ENCODE results near the gene TERT. TPM values are rescaled to one million over a fixed set of nuclear protein-coding genes. Genes with fewer than 3 reads are reported as not detected.

The TERT gene
- total and polyA plus RNA-seq, 10 of the 15 experiments (the other 5 are each of a cell fraction or from before 2014, with no cell fraction given): 0.08 to 21.5 (median 5.0) TPM

GRCh38 chr5:1209896-1210776 lies 84.7 kb downstream of the TERT start:
- Histone ChIP-seq H3K27me3 (replicated peaks in 1 of 2; ENCODE audit: control insufficient read depth in 2 of 2, insufficient read depth in 2 of 2, low read length in 1 of 2) (no peaks in the 10 kb centered on the region), H2AFZ (ENCODE audit: control insufficient read depth, low read depth, low read length) (no peak overlapping the region), H4K20me1 (ENCODE audit: control insufficient read depth, insufficient read depth) (no peaks in the 10 kb centered on the region; the same call in 1 of the 2 replicates), H3K27ac (ENCODE audit: control insufficient read depth, insufficient read depth) (no peak overlapping the region), H3K4me2 (ENCODE audit: control insufficient read depth, insufficient read depth) (no peak overlapping the region), H3K36me3 (ENCODE audit: control insufficient read depth in 2 of 2, insufficient read depth in 2 of 2, low read length in 1 of 2) (no peaks in the 10 kb centered on the region), H3K79me2 (ENCODE audit: control insufficient read depth, insufficient read depth, low read length) (no peaks in the 10 kb centered on the region), H3K9ac (ENCODE audit: control insufficient read depth, insufficient read depth, low read length) (no peak overlapping the region), H3K4me1 (ENCODE audit: control insufficient read depth, insufficient read depth, low read length) (no peaks in the 10 kb centered on the region), H3K9me3 (replicated peaks; ENCODE audit: control insufficient read depth, insufficient read depth, low read length) (no peaks in the 10 kb centered on the region), H3K4me3 (no peak overlapping the region)
- 47% methylated on average over 18 of the region's 21 CpGs for WGBS (ENCODE audit: insufficient coverage, insufficient replicate concordance, low lambda C conversion rate, missing lambda C conversion rate)
- ChIA-PET CTCF (interaction anchor here (1.2 kb wide), 1 partner anchor 135 kb away, joined by 3 read pairs; the partner anchor contains the start of gene CLPTM1L), RAD21 (ENCODE audit: unreplicated experiment) (no interaction called here), SMC1A (ENCODE audit: uncharacterized antibody, unreplicated experiment) (no interaction called here), POLR2A (no interaction called here)
- TF ChIP-seq ZNF592 (IDR thresholded peaks at IDR 0.05) (no peak), MYB (IDR thresholded peaks at IDR 0.05; ENCODE audit: borderline replicate concordance, low read depth, low read length) (no peak), BHLHE40 (IDR thresholded peaks at IDR 0.05; ENCODE audit: borderline replicate concordance in 1 of 2, low read depth in 2 of 2, low read length in 1 of 2) (no peak), RBBP5 (conservative IDR thresholded peaks at IDR 0.05) (no peak), ATF2 (IDR thresholded peaks at IDR 0.05; ENCODE audit: low read length) (no peak), JUNB (IDR thresholded peaks at IDR 0.05) (no peak), ZNF622 (IDR thresholded peaks at IDR 0.05) (no peak), USF2 (IDR thresholded peaks at IDR 0.05; ENCODE audit: borderline replicate concordance, low read depth, low read length) (no peak), ZZZ3 (IDR thresholded peaks at IDR 0.05; ENCODE audit: control insufficient read depth, insufficient read length, low read depth) (no peak), CHD1 (IDR thresholded peaks at IDR 0.05; ENCODE audit: low read depth, low read length) (no peak)
- FAIRE-seq (no peak), ATAC-seq (no peak), DNase-seq (ENCODE audit: low read depth, low spot score) (no peak)
- BruUV-seq (replicated peaks): no TSS peak
- intact Hi-C loops (cut with micrococcal nuclease; ENCODE audit: unreplicated experiment): no loop called here
- in situ Hi-C loops (cut with MboI): no loop called here
